Measurements from ENCODE around the gene VTI1A. TPM values are rescaled to one million over a fixed set of nuclear protein-coding genes. Genes with fewer than 3 reads are reported as not detected.
"Not testable (repeated sequence)": the region's sequence is repeated elsewhere in the genome, so short reads cannot be mapped to it uniquely, and the experiment has no call there.

VTI1A gene
- total RNA-seq, 1 donor from 2014 or later: 34.2 TPM

GRCh38 chr10:112587729-112588128, 140.7 kb downstream of the VTI1A start:
- H3K27me3 Mint-ChIP-seq (ENCODE audit: low read depth): no peaks in the 10 kb centered on the region
- TF ChIP-seq, protein P1, sequence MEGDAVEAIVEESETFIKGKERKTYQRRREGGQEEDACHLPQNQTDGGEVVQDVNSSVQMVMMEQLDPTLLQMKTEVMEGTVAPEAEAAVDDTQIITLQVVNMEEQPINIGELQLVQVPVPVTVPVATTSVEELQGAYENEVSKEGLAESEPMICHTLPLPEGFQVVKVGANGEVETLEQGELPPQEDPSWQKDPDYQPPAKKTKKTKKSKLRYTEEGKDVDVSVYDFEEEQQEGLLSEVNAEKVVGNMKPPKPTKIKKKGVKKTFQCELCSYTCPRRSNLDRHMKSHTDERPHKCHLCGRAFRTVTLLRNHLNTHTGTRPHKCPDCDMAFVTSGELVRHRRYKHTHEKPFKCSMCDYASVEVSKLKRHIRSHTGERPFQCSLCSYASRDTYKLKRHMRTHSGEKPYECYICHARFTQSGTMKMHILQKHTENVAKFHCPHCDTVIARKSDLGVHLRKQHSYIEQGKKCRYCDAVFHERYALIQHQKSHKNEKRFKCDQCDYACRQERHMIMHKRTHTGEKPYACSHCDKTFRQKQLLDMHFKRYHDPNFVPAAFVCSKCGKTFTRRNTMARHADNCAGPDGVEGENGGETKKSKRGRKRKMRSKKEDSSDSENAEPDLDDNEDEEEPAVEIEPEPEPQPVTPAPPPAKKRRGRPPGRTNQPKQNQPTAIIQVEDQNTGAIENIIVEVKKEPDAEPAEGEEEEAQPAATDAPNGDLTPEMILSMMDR (conservative IDR thresholded peaks at IDR 0.05): no peak
- peaks cover 67% of the 10 kb centered on the region for H3K4me1 Mint-ChIP-seq
- H3K36me3 Mint-ChIP-seq (ENCODE audit: low read depth): no peaks in the 10 kb centered on the region
- peak overlapping the region; percentile 59 for H3K27ac Mint-ChIP-seq (ENCODE audit: unreplicated experiment)
- no peak for DNase-seq (ENCODE audit: low read depth, low spot score)
- H3K4me3 Mint-ChIP-seq: no peak overlapping the region
- H3K9me3 Mint-ChIP-seq: no peaks in the 10 kb centered on the region

DNA sequence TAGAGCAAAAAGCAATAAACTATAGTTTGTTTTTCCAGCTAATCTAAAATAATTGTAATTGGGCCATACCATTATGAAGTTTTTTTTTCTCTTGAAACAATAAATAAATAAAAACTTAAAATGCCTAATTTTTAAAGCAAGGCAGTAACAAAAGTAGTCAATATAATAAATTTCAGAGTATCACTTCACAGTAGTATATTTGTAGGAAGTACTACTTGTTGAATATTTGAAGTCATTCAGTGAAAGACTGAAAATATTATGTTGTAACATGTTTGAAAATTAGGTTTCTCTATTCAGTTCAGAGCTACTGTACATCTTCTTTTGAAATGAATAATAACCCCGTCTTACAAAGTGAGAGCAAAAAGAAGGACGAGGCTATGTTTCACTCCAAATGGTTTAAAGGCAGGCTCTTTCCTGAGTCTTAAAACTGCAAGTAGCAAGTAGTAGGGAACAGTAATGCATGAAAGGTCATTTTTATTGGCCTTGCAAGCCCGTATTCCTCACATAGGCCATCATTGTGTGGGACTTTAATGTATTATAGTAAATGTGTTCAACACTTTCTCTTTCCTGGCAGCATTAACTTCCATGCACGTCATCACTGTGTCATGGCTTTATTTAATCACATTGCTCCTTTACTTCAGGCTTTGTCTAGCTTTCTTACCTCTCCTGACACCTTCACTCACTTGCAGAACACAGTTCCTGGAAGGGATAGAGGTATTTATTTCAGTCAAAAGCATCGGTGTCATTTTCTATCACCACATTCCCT, 141.4 kb downstream of the VTI1A start:
- no peaks in the 10 kb centered on the region for H3K27me3 Mint-ChIP-seq (ENCODE audit: low read depth)
- H3K4me3 Mint-ChIP-seq: no peak overlapping the region
- no peak for DNase-seq (ENCODE audit: low read depth, low spot score)
- H3K9me3 Mint-ChIP-seq: no peaks in the 10 kb centered on the region
- H3K27ac Mint-ChIP-seq (ENCODE audit: unreplicated experiment): no peak overlapping the region
- TF ChIP-seq, protein P1 (conservative IDR thresholded peaks at IDR 0.05): no peak
- H3K4me1 Mint-ChIP-seq: peaks cover 65% of the 10 kb centered on the region
- no peaks in the 10 kb centered on the region for H3K36me3 Mint-ChIP-seq (ENCODE audit: low read depth)

DNA sequence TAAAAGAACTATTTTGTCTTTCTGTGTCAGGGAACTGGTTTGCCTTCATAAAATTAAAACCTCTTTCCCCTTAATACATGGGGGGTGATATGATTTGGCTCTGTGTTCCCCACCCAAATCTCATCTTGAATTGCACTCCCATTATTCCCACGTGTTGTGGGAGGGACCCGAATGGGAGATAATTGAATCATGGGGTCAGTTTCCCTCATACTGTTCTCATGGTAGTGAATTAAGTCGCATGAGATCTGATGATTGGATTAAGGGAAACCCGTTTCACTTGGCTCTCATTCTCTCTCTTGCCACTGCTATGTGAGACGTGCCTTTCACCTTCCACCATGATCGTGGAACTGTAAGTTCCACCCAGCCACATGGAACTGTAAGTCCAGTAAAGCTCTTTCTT, 142.1 kb downstream of the VTI1A start:
- H3K27me3 Mint-ChIP-seq (ENCODE audit: low read depth): no peaks in the 10 kb centered on the region
- H3K9me3 Mint-ChIP-seq: no peaks in the 10 kb centered on the region
- H3K4me3 Mint-ChIP-seq: no peak overlapping the region
- peaks cover 58% of the 10 kb centered on the region for H3K4me1 Mint-ChIP-seq
- no peak for DNase-seq (ENCODE audit: low read depth, low spot score)
- no peak overlapping the region for H3K27ac Mint-ChIP-seq (ENCODE audit: unreplicated experiment)
- TF ChIP-seq, protein P1 (conservative IDR thresholded peaks at IDR 0.05): no peak
- H3K36me3 Mint-ChIP-seq (ENCODE audit: low read depth): no peaks in the 10 kb centered on the region

GRCh38 chr10:112590786-112591185, 143.8 kb downstream of the VTI1A start:
- not testable (repeated sequence) for H3K36me3 Mint-ChIP-seq (ENCODE audit: low read depth); DNase-seq (ENCODE audit: low read depth, low spot score); H3K27me3 Mint-ChIP-seq (ENCODE audit: low read depth); H3K4me3 Mint-ChIP-seq; H3K9me3 Mint-ChIP-seq; H3K27ac Mint-ChIP-seq (ENCODE audit: unreplicated experiment)
- peaks cover 41% of the 10 kb centered on the region for H3K4me1 Mint-ChIP-seq

GRCh38 chr10:112593023-112593422, 146.0 kb downstream of the VTI1A start:
- Mint-ChIP-seq H3K27me3 (ENCODE audit: low read depth) (no peaks in the 10 kb centered on the region), H3K9me3 (no peaks in the 10 kb centered on the region), H3K4me3 (no peak overlapping the region), H3K27ac (ENCODE audit: unreplicated experiment) (no peak overlapping the region), H3K4me1 (peaks cover 20% of the 10 kb centered on the region), H3K36me3 (ENCODE audit: low read depth) (no peaks in the 10 kb centered on the region)
- TF ChIP-seq, protein P1 (conservative IDR thresholded peaks at IDR 0.05): no peak
- no peak for DNase-seq (ENCODE audit: low read depth, low spot score)

Data from neural crest cell (in vitro differentiated cells).